Measurements from ENCODE around the gene OTUD4.

Gene OTUD4

GRCh38 chr4:145097821-145098674, 82.3 kb downstream of the OTUD4 start, which contains the start of the genes ABCE1 and ANAPC10 (continued):
- TF ChIP-seq, protein P1, sequence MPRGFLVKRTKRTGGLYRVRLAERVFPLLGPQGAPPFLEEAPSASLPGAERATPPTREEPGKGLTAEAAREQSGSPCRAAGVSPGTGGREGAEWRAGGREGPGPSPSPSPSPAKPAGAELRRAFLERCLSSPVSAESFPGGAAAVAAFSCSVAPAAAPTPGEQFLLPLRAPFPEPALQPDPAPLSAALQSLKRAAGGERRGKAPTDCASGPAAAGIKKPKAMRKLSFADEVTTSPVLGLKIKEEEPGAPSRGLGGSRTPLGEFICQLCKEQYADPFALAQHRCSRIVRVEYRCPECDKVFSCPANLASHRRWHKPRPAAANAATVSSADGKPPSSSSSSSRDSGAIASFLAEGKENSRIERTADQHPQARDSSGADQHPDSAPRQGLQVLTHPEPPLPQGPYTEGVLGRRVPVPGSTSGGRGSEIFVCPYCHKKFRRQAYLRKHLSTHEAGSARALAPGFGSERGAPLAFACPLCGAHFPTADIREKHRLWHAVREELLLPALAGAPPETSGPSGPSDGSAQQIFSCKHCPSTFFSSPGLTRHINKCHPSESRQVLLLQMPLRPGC (tag by site-specific recombination; IDR thresholded peaks at IDR 0.05): no peak
- TF ChIP-seq GLIS1 (tag by site-specific recombination; IDR thresholded peaks at IDR 0.05): peak; percentile 53
- TF ChIP-seq ZNF394 (tag by site-specific recombination; IDR thresholded peaks at IDR 0.05; ENCODE audit: borderline replicate concordance): 0 out of 2 replicates have a peak, but pooled peaks have one; percentile 21
- TF ChIP-seq ZBTB17 (tag by site-specific recombination; IDR thresholded peaks at IDR 0.05): peak; percentile 95
- TF ChIP-seq ZBTB8A (tag by site-specific recombination; IDR thresholded peaks at IDR 0.05): 0 out of 2 replicates have a peak, but pooled peaks have one; percentile 21
- no peak for TF ChIP-seq ZNF404 (tag by site-specific recombination; IDR thresholded peaks at IDR 0.05)
- TF ChIP-seq ZNF76 (tag by site-specific recombination; IDR thresholded peaks at IDR 0.05; ENCODE audit: borderline replicate concordance, low read depth): peak; percentile 86
- peak; percentile 49; the same call in 1 of the 2 replicates for TF ChIP-seq ZFHX2 (tag by site-specific recombination; conservative IDR thresholded peaks at IDR 0.05)
- peak; percentile 78 for TF ChIP-seq YY2 (tag by site-specific recombination; IDR thresholded peaks at IDR 0.05)
- TF ChIP-seq ZNF623 (tag by site-specific recombination; IDR thresholded peaks at IDR 0.05): no peak
- TF ChIP-seq ZNF785 (tag by site-specific recombination; IDR thresholded peaks at IDR 0.05): no peak
- TF ChIP-seq FEZF1 (tag by site-specific recombination; IDR thresholded peaks at IDR 0.05): no peak
- TF ChIP-seq IKZF3 (tag by site-specific recombination; IDR thresholded peaks at IDR 0.05): no peak
- TF ChIP-seq HOXC10 (CRISPR knock-in tag; IDR thresholded peaks at IDR 0.05): no peak
- no peak for TF ChIP-seq ZBTB48 (tag by site-specific recombination; IDR thresholded peaks at IDR 0.05)
- peak; percentile 47; the same call in 1 of the 2 replicates for TF ChIP-seq ZNF24 (tag by site-specific recombination; IDR thresholded peaks at IDR 0.05)
- TF ChIP-seq KLF10 (tag by site-specific recombination; IDR thresholded peaks at IDR 0.05): no peak
- no peak for TF ChIP-seq ZNF19 (tag by site-specific recombination; IDR thresholded peaks at IDR 0.05; ENCODE audit: low read depth)
- TF ChIP-seq ZBTB21 (tag by site-specific recombination; IDR thresholded peaks at IDR 0.05): peak; percentile 92
- no peak for TF ChIP-seq ZNF239 (tag by site-specific recombination; IDR thresholded peaks at IDR 0.05)
- peak; percentile 58; the same call in 1 of the 2 replicates for TF ChIP-seq ZNF692 (tag by site-specific recombination; IDR thresholded peaks at IDR 0.05)
- TF ChIP-seq PRDM10 (tag by site-specific recombination; IDR thresholded peaks at IDR 0.05): peak; percentile 48
- TF ChIP-seq, protein P2, sequence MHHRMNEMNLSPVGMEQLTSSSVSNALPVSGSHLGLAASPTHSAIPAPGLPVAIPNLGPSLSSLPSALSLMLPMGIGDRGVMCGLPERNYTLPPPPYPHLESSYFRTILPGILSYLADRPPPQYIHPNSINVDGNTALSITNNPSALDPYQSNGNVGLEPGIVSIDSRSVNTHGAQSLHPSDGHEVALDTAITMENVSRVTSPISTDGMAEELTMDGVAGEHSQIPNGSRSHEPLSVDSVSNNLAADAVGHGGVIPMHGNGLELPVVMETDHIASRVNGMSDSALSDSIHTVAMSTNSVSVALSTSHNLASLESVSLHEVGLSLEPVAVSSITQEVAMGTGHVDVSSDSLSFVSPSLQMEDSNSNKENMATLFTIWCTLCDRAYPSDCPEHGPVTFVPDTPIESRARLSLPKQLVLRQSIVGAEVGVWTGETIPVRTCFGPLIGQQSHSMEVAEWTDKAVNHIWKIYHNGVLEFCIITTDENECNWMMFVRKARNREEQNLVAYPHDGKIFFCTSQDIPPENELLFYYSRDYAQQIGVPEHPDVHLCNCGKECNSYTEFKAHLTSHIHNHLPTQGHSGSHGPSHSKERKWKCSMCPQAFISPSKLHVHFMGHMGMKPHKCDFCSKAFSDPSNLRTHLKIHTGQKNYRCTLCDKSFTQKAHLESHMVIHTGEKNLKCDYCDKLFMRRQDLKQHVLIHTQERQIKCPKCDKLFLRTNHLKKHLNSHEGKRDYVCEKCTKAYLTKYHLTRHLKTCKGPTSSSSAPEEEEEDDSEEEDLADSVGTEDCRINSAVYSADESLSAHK (tag by site-specific recombination; IDR thresholded peaks at IDR 0.05): no peak
- TF ChIP-seq SCRT2 (tag by site-specific recombination; IDR thresholded peaks at IDR 0.05): peak; percentile 79
- peak; percentile 75 for TF ChIP-seq ZXDB (tag by site-specific recombination; IDR thresholded peaks at IDR 0.05)
- no peak for TF ChIP-seq OVOL3 (tag by site-specific recombination; IDR thresholded peaks at IDR 0.05)
- TF ChIP-seq, protein P3, sequence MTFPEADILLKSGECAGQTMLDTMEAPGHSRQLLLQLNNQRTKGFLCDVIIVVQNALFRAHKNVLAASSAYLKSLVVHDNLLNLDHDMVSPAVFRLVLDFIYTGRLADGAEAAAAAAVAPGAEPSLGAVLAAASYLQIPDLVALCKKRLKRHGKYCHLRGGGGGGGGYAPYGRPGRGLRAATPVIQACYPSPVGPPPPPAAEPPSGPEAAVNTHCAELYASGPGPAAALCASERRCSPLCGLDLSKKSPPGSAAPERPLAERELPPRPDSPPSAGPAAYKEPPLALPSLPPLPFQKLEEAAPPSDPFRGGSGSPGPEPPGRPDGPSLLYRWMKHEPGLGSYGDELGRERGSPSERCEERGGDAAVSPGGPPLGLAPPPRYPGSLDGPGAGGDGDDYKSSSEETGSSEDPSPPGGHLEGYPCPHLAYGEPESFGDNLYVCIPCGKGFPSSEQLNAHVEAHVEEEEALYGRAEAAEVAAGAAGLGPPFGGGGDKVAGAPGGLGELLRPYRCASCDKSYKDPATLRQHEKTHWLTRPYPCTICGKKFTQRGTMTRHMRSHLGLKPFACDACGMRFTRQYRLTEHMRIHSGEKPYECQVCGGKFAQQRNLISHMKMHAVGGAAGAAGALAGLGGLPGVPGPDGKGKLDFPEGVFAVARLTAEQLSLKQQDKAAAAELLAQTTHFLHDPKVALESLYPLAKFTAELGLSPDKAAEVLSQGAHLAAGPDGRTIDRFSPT (tag by site-specific recombination; IDR thresholded peaks at IDR 0.05): peak; percentile 65
